Neutrophil (primary cell): Measurements from ENCODE around the gene CPLANE2.

Source experiments
- H3K27ac ChIP-seq: fragments of 200-600 bp; sonication (generic); 2 replicates; pipeline ENCODE4 v1.5.1; 2016; ENCODE audit warnings: mild to moderate bottlenecking, moderate library complexity
- H3K27me3 ChIP-seq: fragments of 200-600 bp; sonication (generic); 2 replicates; pipeline ENCODE4 v1.6.0; 2016; ENCODE audit warnings: mild to moderate bottlenecking
- H3K36me3 ChIP-seq: fragments of 200-600 bp; sonication (generic); 2 replicates; pipeline ENCODE4 v1.5.1; 2017
- H3K4me1 ChIP-seq, 2 experiments: fragments of 200-600 bp in 1 of 2; sonication (generic) in 1 of 2; 1 replicate in 1 of 2; 2 replicates in 1 of 2; pipeline versions ENCODE4 v1.5.1 to v1.6.1; 2013 to 2016; ENCODE audit warnings: low read depth in 1 of 2, low read length in 1 of 2, mild to moderate bottlenecking in 1 of 2, moderate library complexity in 1 of 2; ENCODE audit not compliant: control insufficient read depth in 1 of 2, insufficient read depth in 1 of 2
- H3K4me3 ChIP-seq, 2 experiments: fragments of 200-600 bp in 1 of 2; sonication (generic) in 1 of 2; 1 replicate in 1 of 2; 2 replicates in 1 of 2; pipeline ENCODE4 v1.5.1; 2013 to 2016; ENCODE audit warnings: low read depth in 1 of 2, low read length in 1 of 2, mild to moderate bottlenecking in 1 of 2, moderate library complexity in 1 of 2
- H3K9me3 ChIP-seq: fragments of 200-600 bp; sonication (generic); 2 replicates; pipeline ENCODE4 v1.5.1; 2016
- TF ChIP-seq, protein P1 (sequence below): fragments of 200-600 bp; sonication (generic); IDR thresholded peaks from 2 replicates; pipeline ENCODE4 v1.5.1; 2016; ENCODE audit warnings: antibody characterized with exemption

The CPLANE2 gene

DNA sequence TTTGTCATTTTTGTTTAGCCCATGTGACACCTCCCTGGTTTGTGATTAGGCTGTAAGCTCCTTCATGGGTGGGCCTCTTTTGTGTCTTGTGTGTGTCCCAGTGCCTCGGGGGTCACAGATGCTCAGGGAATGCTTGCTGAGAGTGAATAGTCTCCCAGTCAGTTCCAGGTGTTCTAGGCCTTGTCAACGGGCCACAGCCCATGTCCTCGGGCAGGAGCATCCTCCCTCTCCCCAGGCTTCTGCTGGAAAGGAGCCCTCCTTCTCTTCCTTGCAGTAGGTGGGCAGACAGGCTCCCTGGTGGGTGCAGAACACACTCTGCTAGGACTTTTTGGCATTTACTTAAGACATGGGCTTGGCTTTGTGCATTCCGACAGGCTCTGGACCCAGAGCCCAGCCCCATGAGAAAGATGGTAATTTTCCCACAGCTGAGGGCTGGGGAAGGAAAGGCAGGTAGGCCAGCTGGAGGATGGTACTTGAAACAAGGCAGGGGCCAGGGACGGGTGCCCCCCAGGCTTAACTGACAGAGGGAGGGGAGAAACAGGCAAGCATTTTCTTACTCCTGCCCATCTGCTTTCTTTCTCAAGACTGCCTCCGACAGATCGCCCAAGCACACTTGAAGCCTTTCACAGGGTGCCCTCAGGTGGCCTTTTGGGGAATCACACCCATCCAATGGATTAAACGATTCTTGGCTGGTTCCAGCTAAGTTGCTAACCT is 7.1 kb upstream of the CPLANE2 start:
- Histone ChIP-seq H3K4me3 (no peak overlapping the region), H3K4me1 (no peaks in the 10 kb centered on the region), H3K36me3 (peaks cover 17% of the 10 kb centered on the region), H3K27me3 (no peaks in the 10 kb centered on the region), H3K9me3 (no peaks in the 10 kb centered on the region), H3K27ac (no peak overlapping the region)
- TF ChIP-seq, protein P1, sequence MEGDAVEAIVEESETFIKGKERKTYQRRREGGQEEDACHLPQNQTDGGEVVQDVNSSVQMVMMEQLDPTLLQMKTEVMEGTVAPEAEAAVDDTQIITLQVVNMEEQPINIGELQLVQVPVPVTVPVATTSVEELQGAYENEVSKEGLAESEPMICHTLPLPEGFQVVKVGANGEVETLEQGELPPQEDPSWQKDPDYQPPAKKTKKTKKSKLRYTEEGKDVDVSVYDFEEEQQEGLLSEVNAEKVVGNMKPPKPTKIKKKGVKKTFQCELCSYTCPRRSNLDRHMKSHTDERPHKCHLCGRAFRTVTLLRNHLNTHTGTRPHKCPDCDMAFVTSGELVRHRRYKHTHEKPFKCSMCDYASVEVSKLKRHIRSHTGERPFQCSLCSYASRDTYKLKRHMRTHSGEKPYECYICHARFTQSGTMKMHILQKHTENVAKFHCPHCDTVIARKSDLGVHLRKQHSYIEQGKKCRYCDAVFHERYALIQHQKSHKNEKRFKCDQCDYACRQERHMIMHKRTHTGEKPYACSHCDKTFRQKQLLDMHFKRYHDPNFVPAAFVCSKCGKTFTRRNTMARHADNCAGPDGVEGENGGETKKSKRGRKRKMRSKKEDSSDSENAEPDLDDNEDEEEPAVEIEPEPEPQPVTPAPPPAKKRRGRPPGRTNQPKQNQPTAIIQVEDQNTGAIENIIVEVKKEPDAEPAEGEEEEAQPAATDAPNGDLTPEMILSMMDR = peak; percentile 73

DNA sequence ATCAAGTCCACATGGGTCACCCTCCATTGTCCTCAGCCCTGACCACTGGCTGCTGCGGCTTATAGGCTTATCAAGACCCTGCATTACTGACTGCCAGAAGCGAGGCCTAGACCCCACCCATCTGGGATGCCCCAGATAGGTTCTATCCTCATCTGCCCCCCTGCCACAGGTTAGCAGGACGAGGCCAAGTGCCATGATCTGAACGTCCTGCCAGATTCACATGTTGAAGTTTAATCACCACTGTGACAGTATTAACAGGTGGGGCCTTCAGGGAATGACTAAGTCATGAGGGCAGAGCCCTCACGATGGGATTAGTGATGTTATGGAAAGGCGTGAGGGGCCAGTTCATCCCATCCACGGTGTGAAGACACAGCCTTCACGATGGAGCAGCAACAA is 6.2 kb upstream of the CPLANE2 start:
- Histone ChIP-seq H3K27me3 (no peaks in the 10 kb centered on the region), H3K9me3 (no peaks in the 10 kb centered on the region), H3K4me3 (no peak overlapping the region), H3K4me1 (no peaks in the 10 kb centered on the region), H3K27ac (no peak overlapping the region), H3K36me3 (peaks cover 15% of the 10 kb centered on the region)
- TF ChIP-seq, protein P1 = no peak

DNA sequence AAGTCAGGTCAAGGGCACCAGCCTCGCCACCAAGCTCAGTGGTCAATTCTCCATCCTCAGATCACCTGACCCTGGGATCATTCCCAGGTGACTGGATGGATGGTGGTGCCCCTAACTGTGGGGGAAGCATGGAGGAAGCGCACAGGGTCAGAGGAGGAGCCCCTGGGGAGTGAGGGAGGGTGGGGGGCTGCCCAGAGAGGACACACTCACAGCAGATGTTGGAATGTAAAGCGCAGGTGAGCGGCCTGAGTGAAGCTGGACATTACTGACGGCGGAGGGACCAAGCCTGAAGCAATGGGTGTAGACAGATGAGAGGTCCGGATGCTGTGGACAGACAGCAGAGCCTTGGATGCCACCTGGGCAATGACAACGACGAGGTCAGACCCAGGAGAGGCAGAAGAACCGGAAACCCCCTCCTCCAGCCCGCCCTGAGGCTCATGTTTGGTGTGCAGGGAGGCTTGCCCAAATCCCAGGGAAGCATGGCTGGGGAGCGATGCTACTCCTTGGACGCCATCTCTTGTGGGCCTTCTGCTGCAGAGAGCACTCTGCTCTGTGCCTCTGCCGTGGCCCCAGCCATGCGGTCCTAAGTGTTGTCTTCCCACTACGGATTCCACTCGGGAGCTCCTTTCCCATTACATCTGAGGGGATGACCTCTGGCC is 5.7 kb upstream of the CPLANE2 start:
- Histone ChIP-seq H3K36me3 (peaks cover 10% of the 10 kb centered on the region), H3K27me3 (no peaks in the 10 kb centered on the region), H3K27ac (no peak overlapping the region), H3K4me1 (peaks cover 0 to under 1% of the 10 kb centered on the region in 2 experiments), H3K9me3 (no peaks in the 10 kb centered on the region), H3K4me3 (no peak overlapping the region)
- TF ChIP-seq, protein P1 = no peak

DNA sequence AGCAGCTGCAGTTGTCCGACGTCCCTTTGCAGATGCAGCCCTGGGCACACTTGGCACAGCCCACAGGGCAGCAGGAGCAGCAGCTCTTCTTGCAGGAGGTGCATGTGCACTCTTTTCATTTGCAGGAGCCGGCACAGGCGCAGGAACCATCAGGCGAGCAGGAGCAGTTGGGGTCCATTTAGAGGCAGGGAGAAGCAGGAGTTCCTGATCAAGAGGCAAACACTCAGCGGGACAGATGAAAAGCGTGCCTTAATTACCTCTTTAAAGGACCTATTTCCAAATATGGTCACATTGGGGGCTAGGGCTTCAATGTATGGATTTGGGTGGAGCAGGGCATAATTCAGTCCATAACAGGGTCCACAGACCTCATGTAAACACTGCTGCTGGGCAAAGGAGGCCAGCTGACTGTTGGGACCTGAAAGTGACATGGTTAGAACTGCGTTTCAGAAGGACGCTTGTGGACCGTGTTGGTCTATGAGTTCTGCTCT is 4.3 kb upstream of the CPLANE2 start:
- TF ChIP-seq, protein P1 = no peak
- Histone ChIP-seq H3K36me3 (peaks cover 5% of the 10 kb centered on the region), H3K27me3 (no peaks in the 10 kb centered on the region), H3K9me3 (no peaks in the 10 kb centered on the region), H3K27ac (no peak overlapping the region), H3K4me1 (peaks cover 14 to 15% of the 10 kb centered on the region in 2 experiments), H3K4me3 (no peak overlapping the region)

DNA sequence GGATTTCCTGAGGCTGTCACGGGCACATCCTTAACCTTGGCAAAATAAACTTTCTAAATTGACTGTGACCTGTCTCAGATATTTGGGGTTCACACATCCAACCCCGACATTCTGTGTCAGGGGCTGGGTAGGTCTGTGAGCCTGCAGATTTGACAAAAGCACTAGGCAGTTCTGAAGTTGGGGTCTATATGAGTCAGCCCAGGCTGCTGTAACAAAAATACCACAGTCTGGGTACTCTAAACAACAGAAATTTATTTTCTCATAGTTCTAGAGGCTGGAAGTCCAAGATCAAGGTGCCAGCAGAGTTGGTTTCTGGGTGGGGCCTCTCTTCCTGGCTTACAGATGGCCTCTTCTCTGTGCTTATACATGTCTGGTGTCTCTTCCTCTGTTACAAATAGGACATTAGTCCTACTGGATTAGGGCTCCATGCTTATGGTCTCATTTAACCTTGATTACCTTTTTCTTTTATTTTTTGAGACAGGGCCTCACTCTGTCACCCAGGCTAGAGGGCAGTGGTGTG is 3.0 kb upstream of the CPLANE2 start:
- no peaks in the 10 kb centered on the region for H3K27me3 ChIP-seq
- no peak overlapping the region for H3K27ac ChIP-seq
- no peak overlapping the region for H3K4me3 ChIP-seq
- no peaks in the 10 kb centered on the region for H3K36me3 ChIP-seq
- TF ChIP-seq, protein P1 = no peak
- H3K4me1 ChIP-seq = peaks cover 16 to 17% of the 10 kb centered on the region in 2 experiments
- no peaks in the 10 kb centered on the region for H3K9me3 ChIP-seq
